ENCODE results near the gene TBC1D5.

- TF ChIP-seq POLR2AphosphoS5 (IDR thresholded peaks at IDR 0.05; ENCODE audit: low read depth, low read length) (no peak), POLR2A (IDR thresholded peaks at IDR 0.05; ENCODE audit: low read depth, low read length) (no peak), SPI1 (IDR thresholded peaks at IDR 0.05; ENCODE audit: low read depth, low read length) (no peak), TAF1 (IDR thresholded peaks at IDR 0.05; ENCODE audit: low read depth, low read length) (no peak), PAX5 (IDR thresholded peaks at IDR 0.05; ENCODE audit: insufficient read depth, low read length, severe bottlenecking) (no peak), POU2F2 (IDR thresholded peaks at IDR 0.05; ENCODE audit: low read depth, low read length) (no peak)
Measured at GRCh38 chr3:17507480-17507879, 235.0 kb downstream of the TBC1D5 start.
